ENCODE results near the gene IMMT. TPM values are rescaled to one million over a fixed set of nuclear protein-coding genes. Genes with fewer than 3 reads are reported as not detected.

Gene IMMT
- total and polyA plus RNA-seq, 9 of the 15 experiments (the other 6 are each of a cell fraction or from before 2014, with no cell fraction given) = 119 to 294 (median 140) TPM

DNA sequence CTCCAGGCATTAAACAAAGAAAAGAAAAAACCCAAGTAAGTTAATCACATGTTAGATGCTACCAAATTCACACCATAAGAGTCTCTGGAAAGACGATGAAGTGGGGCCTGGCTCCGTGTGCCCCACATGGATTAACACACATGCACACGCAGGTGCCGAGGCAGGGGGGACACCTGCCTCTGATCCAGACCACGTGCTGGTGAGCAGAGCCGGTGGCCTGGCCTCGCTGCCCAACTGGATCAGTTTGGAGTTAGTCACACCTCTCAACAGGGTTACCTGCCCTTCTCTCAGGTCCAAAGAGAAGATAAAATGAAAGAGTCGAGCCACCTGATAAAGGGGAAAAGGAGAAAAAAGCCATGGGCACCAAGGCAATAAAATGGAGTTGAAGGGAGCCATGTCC is 44.5 kb upstream of the IMMT start:
- no peak overlapping the region for H3K9ac ChIP-seq (ENCODE audit: insufficient read depth in 1 of 2, low read depth in 2 of 2, low read length in 2 of 2)
- H2AFZ ChIP-seq (ENCODE audit: low read depth, low read length) = no peak overlapping the region
- TF ChIP-seq ZNF263 (CRISPR knock-in tag; IDR thresholded peaks at IDR 0.05; ENCODE audit: borderline replicate concordance) (no peak), ZNF764 (CRISPR knock-in tag; IDR thresholded peaks at IDR 0.05; ENCODE audit: low read depth) (no peak), RB1 (IDR thresholded peaks at IDR 0.05; ENCODE audit: low read depth) (no peak), HEY1 (CRISPR knock-in tag; IDR thresholded peaks at IDR 0.05; ENCODE audit: borderline replicate concordance) (no peak), TAF1 (IDR thresholded peaks at IDR 0.05; ENCODE audit: control insufficient read depth, extremely low read depth, insufficient read depth, low read length, severe bottlenecking) (no peak), POLR3A (IDR thresholded peaks at IDR 0.05; ENCODE audit: borderline replicate concordance, extremely low read depth, insufficient read depth, insufficient read length) (no peak), NFYB (IDR thresholded peaks at IDR 0.05; ENCODE audit: extremely low read depth, insufficient read length) (no peak), ZNF436 (CRISPR knock-in tag; IDR thresholded peaks at IDR 0.05) (no peak)
- TF ChIP-seq, protein P1, sequence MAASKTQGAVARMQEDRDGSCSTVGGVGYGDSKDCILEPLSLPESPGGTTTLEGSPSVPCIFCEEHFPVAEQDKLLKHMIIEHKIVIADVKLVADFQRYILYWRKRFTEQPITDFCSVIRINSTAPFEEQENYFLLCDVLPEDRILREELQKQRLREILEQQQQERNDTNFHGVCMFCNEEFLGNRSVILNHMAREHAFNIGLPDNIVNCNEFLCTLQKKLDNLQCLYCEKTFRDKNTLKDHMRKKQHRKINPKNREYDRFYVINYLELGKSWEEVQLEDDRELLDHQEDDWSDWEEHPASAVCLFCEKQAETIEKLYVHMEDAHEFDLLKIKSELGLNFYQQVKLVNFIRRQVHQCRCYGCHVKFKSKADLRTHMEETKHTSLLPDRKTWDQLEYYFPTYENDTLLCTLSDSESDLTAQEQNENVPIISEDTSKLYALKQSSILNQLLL (CRISPR knock-in tag; IDR thresholded peaks at IDR 0.05; ENCODE audit: borderline replicate concordance) = no peak
- TF ChIP-seq, protein P2, sequence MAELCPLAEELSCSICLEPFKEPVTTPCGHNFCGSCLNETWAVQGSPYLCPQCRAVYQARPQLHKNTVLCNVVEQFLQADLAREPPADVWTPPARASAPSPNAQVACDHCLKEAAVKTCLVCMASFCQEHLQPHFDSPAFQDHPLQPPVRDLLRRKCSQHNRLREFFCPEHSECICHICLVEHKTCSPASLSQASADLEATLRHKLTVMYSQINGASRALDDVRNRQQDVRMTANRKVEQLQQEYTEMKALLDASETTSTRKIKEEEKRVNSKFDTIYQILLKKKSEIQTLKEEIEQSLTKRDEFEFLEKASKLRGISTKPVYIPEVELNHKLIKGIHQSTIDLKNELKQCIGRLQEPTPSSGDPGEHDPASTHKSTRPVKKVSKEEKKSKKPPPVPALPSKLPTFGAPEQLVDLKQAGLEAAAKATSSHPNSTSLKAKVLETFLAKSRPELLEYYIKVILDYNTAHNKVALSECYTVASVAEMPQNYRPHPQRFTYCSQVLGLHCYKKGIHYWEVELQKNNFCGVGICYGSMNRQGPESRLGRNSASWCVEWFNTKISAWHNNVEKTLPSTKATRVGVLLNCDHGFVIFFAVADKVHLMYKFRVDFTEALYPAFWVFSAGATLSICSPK (IDR thresholded peaks at IDR 0.05; ENCODE audit: borderline replicate concordance) = no peak
- TF ChIP-seq, protein P3, sequence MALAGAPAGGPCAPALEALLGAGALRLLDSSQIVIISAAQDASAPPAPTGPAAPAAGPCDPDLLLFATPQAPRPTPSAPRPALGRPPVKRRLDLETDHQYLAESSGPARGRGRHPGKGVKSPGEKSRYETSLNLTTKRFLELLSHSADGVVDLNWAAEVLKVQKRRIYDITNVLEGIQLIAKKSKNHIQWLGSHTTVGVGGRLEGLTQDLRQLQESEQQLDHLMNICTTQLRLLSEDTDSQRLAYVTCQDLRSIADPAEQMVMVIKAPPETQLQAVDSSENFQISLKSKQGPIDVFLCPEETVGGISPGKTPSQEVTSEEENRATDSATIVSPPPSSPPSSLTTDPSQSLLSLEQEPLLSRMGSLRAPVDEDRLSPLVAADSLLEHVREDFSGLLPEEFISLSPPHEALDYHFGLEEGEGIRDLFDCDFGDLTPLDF (CRISPR knock-in tag; IDR thresholded peaks at IDR 0.05) = no peak
- TF ChIP-seq, protein P4, sequence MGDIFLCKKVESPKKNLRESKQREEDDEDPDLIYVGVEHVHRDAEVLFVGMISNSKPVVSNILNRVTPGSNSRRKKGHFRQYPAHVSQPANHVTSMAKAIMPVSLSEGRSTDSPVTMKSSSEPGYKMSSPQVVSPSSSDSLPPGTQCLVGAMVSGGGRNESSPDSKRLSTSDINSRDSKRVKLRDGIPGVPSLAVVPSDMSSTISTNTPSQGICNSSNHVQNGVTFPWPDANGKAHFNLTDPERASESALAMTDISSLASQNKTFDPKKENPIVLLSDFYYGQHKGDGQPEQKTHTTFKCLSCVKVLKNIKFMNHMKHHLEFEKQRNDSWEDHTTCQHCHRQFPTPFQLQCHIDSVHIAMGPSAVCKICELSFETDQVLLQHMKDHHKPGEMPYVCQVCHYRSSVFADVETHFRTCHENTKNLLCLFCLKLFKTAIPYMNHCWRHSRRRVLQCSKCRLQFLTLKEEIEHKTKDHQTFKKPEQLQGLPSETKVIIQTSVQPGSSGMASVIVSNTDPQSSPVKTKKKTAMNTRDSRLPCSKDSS (IDR thresholded peaks at IDR 0.05; ENCODE audit: low read depth, partially characterized antibody) = no peak
- TF ChIP-seq, protein P5, sequence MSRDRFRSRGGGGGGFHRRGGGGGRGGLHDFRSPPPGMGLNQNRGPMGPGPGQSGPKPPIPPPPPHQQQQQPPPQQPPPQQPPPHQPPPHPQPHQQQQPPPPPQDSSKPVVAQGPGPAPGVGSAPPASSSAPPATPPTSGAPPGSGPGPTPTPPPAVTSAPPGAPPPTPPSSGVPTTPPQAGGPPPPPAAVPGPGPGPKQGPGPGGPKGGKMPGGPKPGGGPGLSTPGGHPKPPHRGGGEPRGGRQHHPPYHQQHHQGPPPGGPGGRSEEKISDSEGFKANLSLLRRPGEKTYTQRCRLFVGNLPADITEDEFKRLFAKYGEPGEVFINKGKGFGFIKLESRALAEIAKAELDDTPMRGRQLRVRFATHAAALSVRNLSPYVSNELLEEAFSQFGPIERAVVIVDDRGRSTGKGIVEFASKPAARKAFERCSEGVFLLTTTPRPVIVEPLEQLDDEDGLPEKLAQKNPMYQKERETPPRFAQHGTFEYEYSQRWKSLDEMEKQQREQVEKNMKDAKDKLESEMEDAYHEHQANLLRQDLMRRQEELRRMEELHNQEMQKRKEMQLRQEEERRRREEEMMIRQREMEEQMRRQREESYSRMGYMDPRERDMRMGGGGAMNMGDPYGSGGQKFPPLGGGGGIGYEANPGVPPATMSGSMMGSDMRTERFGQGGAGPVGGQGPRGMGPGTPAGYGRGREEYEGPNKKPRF (IDR thresholded peaks at IDR 0.05; ENCODE audit: low read depth, low read length) = no peak
- POLR2A ChIA-PET = no interaction called here
- H3K4me1 ChIP-seq (replicated peaks in 1 of 2; ENCODE audit: control insufficient read depth in 2 of 2, insufficient read depth in 2 of 2, low read length in 2 of 2) = no peaks in the 10 kb centered on the region
- no peaks in the 10 kb centered on the region for H3K9me1 ChIP-seq (ENCODE audit: control insufficient read depth, insufficient read depth, low read length)
- ATAC-seq (no peak), DNase-seq (ENCODE audit: extremely low read depth in 1 of 4, low spot score in 3 of 4) (no peak), FAIRE-seq (no peak)
- peaks cover 53 to 78% of the 10 kb centered on the region in 2 experiments for H3K27me3 ChIP-seq (ENCODE audit: control insufficient read depth in 2 of 2, insufficient read depth in 2 of 2, low read length in 2 of 2)
- no peak overlapping the region for H3K4me3 ChIP-seq
- H3K9me3 ChIP-seq (replicated peaks; ENCODE audit: control insufficient read depth, insufficient read depth, low read depth, low read length) = no peaks in the 10 kb centered on the region
- in situ Hi-C loops (cut with MboI) = no loop called here
- intact Hi-C loops (cut with micrococcal nuclease) = loop anchor here (5.0 kb wide), 1 partner anchor 47 kb away; no protein-coding TSS in a partner anchor
- no TSS peak for BruUV-seq (replicated peaks)
- H3K27ac ChIP-seq (ENCODE audit: extremely low read depth, low read depth, low read length) = no peak overlapping the region
- WGBS (ENCODE audit: insufficient coverage, low coverage, missing lambda C conversion rate) = 1% methylated on average over 8 of the region's 8 CpGs
- no peaks in the 10 kb centered on the region for H3K36me3 ChIP-seq (ENCODE audit: control insufficient read depth, insufficient read depth, low read length)
- H3K4me2 ChIP-seq (ENCODE audit: insufficient read depth, low read length) = no peak overlapping the region
- no peaks in the 10 kb centered on the region for H3K79me2 ChIP-seq (ENCODE audit: control insufficient read depth, insufficient read depth, low read length)
- no peaks in the 10 kb centered on the region for H4K20me1 ChIP-seq (replicated peaks; ENCODE audit: control insufficient read depth, insufficient read depth, low read length)
- CTCF ChIA-PET (ENCODE audit: low intra/inter-chr PET ratio) = no interaction called here

Measured in K562 (cell line).